ENCODE measurements around the gene ZNF710.

GRCh38 chr15:90090226-90090848 lies 89.2 kb downstream of the ZNF710 start:
- TF ChIP-seq CTCF (conservative IDR thresholded peaks at IDR 0.05 in 1 of 2, IDR thresholded peaks at IDR 0.05 in 1 of 2; ENCODE audit: extremely low read depth in 1 of 2, insufficient read depth in 1 of 2, low read depth in 1 of 2, low read length in 2 of 2): no peak
- no peak for TF ChIP-seq EZH2 (IDR thresholded peaks at IDR 0.05; ENCODE audit: borderline replicate concordance, low read length)
